Esophagus (tissue), 2 donors: ENCODE data around the gene STARD8. TPM values are rescaled to one million over a fixed set of nuclear protein-coding genes. Genes with fewer than 3 reads are reported as not detected.

Source experiments
- H3K27ac ChIP-seq, 2 donors: one replicate each; pipeline ENCODE4 v1.5.1; 2013; ENCODE audit warnings: low read depth in 2 of 2, mild to moderate bottlenecking in 2 of 2, inconsistent platforms in 1 of 2, low read length in 1 of 2, moderate library complexity in 1 of 2
- H3K27me3 ChIP-seq, 2 donors: one replicate each; pipeline ENCODE4 v1.6.1; 2013; ENCODE audit warnings: low read length in 2 of 2, control low read depth in 1 of 2, mild to moderate bottlenecking in 1 of 2; ENCODE audit not compliant: insufficient read depth in 2 of 2, control insufficient read depth in 1 of 2
- H3K36me3 ChIP-seq, 2 donors: one replicate each; pipeline ENCODE4 v1.6.1; 2013; ENCODE audit warnings: low read length in 1 of 2; ENCODE audit not compliant: control insufficient read depth in 2 of 2, insufficient read depth in 2 of 2
- H3K4me1 ChIP-seq, 2 donors: one replicate each; pipeline ENCODE4 v1.6.1; 2013; ENCODE audit warnings: low read length in 1 of 2; ENCODE audit not compliant: control insufficient read depth in 2 of 2, insufficient read depth in 2 of 2
- H3K4me3 ChIP-seq, 2 donors: one replicate each; pipeline ENCODE4 v1.5.1; 2013; ENCODE audit warnings: low read length in 2 of 2, mild to moderate bottlenecking in 2 of 2, low read depth in 1 of 2, moderate library complexity in 1 of 2
- H3K9me3 ChIP-seq, 2 donors: one replicate each; pipeline ENCODE4 v1.6.1; 2013; ENCODE audit warnings: mild to moderate bottlenecking in 2 of 2, low read depth in 1 of 2, low read length in 1 of 2, moderate library complexity in 1 of 2; ENCODE audit not compliant: control insufficient read depth in 2 of 2, insufficient read depth in 1 of 2
- WGBS, 2 donors: extraction: QIAGEN DNeasy Blood & Tissue Kit; methylation state at CpG; one replicate each; pipeline ENCODE4 v1.1.7; 2013; 5-methylcytosine and 5-hydroxymethylcytosine counted together
- polyA plus RNA-seq, 2 donors: library from polyadenylated mRNA; stranded (reverse); fragments of 200-250 nt; gene quantifications; one replicate each; pipeline ENCODE4 v1.2.3, GENCODE V29; 2013
- donor health status: healthy with polysubstance abuse.
- donor health status: Bipolar disorder and iron deficiency.

The STARD8 gene
- polyA plus RNA-seq, 2 donors, result 0.75 to 0.86 TPM

DNA sequence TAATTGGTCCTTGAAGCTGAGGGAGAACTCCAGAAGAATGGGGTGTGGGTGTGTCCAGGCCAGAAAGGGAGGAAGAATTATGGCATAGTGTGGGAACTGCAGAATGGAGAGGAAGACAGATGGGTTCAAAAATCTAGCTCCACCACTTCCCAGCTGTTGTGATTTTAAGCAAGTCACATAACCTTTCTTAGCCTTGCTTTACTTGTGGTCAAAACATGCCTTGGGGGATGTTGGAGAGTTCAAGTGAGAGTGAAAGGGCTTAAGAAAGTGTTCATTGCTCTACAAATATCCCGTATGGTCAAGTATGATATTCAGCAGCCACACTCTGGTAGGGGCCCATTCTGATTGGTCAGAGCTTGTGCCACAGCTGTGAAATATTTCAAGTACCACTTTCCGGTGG is 15.0 kb upstream of the STARD8 start:
- WGBS, 2 donors, result 65 to 88% methylated on average over 2 of the region's 2 CpGs
- H3K36me3 ChIP-seq, result no peaks in the 10 kb centered on the region
- H3K27me3 ChIP-seq, result no peaks in the 10 kb centered on the region
- H3K27ac ChIP-seq, result no peak overlapping the region
- H3K9me3 ChIP-seq, result no peaks in the 10 kb centered on the region
- H3K4me1 ChIP-seq, result no peaks in the 10 kb centered on the region
- no peak overlapping the region for H3K4me3 ChIP-seq

DNA sequence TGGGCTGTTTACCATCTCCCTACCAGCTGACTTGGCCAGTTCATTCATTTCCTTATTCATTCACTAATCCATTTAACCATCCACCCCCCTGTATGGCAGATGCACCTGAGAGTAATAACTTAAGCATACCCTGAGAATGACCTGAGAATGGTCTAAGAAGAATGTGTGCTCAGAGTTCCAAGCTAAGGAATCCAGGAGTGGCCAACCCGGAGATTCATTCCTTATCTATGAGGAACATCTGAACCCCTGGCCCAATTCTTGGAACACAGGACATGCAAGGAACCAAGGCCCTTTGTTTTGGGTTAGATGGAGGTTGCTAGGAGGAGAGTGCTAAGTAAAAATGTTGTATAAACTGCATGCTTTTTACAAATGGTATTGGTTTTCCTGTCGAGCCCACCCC is 13.5 kb upstream of the STARD8 start:
- H3K36me3 ChIP-seq, result no peaks in the 10 kb centered on the region
- no peaks in the 10 kb centered on the region for H3K27me3 ChIP-seq
- H3K4me1 ChIP-seq, result no peaks in the 10 kb centered on the region
- 65% methylated on average over 2 of the region's 2 CpGs for WGBS, 2 donors
- no peak overlapping the region for H3K4me3 ChIP-seq
- no peaks in the 10 kb centered on the region for H3K9me3 ChIP-seq
- no peak overlapping the region for H3K27ac ChIP-seq

DNA sequence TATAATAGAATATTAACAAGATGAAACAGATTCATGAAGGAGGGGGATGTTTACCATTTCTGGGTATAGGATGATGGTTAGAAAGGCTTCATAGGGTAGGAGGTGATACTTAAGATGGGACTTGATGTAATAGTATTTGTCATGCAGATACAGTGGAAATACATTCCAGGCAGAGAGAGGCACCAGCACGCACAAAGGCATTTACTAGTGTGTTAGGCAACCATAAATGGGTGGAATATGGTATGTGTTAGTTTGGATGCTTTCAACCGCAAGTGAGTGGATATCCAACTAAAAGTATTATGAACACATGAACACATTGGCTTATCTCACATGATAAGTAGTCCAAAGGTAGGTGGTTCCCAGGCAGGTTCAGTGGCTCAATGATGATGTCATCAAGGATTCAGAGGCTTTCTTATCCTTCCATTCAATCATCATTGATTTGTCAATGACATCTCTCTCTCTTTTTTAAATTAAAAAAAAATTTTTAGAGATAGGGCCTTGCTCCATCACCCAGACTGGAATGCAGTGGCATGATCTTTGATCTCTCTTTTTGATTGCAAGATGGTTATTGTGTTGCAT is 12.7 kb upstream of the STARD8 start:
- H3K27me3 ChIP-seq, result no peaks in the 10 kb centered on the region
- no peaks in the 10 kb centered on the region for H3K9me3 ChIP-seq
- no peak overlapping the region for H3K27ac ChIP-seq
- no peaks in the 10 kb centered on the region for H3K4me1 ChIP-seq
- H3K36me3 ChIP-seq, result no peaks in the 10 kb centered on the region
- no peak overlapping the region for H3K4me3 ChIP-seq
- 78 to 92% methylated on average over 2 of the region's 2 CpGs for WGBS, 2 donors

DNA sequence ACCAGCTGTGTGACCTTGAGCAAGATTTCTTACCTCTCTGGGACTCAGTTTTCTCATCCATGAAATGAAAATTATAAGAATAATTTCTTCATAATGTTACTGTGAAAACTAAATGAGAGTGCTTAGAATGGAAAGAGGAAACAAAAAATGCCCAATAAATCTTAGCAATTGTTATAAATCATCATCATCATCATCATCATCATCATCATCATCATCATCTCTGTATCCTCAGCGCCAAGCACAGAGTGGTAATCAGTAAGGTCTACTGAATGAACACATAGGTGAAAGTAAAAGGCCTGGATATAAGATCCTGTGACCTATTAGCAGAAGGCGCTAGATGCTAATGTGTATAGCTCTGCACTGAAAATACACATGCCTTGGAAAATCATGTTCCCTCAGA is 6.8 kb upstream of the STARD8 start:
- Histone ChIP-seq H3K4me1 (no peaks in the 10 kb centered on the region), H3K27me3 (no peaks in the 10 kb centered on the region), H3K27ac (no peak overlapping the region), H3K36me3 (no peaks in the 10 kb centered on the region), H3K9me3 (no peaks in the 10 kb centered on the region), H3K4me3 (no peak overlapping the region)
- WGBS, 2 donors, result 75 to 97% methylated on average over 2 of the region's 2 CpGs

DNA sequence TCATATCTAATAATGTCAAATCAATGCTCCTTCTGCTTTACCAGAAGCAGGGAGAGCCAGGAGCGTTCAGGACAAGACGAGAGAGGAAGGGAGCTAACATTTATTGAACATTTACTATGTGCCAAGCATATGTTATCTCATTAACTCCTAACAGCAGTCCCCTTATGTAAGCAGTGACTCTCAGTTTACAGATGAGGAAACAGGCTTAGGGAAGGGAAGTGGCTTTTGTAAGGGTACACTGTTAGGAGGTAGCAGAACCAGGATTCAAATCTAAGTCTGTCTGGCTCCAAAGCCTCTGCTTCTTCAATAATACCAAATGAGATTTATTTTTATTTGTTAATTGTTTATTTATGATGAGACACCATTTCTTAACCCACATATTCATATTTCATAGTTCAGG is 2.6 kb upstream of the STARD8 start:
- WGBS, 2 donors, result 72 to 85% methylated on average over 2 of the region's 2 CpGs
- Histone ChIP-seq H3K27ac (no peak overlapping the region), H3K4me1 (no peaks in the 10 kb centered on the region), H3K27me3 (peaks cover 0 to 2% of the 10 kb centered on the region in 2 donors), H3K9me3 (no peaks in the 10 kb centered on the region), H3K4me3 (no peak overlapping the region), H3K36me3 (no peaks in the 10 kb centered on the region)

DNA sequence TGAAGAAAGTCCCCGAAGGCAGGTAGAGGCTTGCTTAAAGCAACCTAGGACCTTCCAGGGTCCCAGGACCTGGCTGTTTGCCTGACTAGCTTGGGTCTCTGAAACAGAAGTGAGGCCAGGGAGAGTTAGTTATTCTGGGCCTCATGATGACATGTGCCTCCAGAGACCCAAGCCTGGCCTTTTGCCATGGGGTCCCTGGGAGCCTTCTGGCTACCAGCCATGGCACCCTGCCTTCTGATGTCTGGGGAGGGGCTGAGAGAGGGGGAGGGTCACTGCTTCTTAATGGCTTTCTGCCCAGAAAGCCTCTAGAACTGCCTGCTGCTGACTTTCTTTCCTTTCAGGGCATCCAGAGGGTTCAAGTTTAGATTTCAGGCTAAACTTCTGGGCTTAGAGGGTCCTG is 1.0 kb upstream of the STARD8 start:
- Histone ChIP-seq H3K27me3 (peaks cover 0 to 2% of the 10 kb centered on the region in 2 donors), H3K4me1 (no peaks in the 10 kb centered on the region), H3K9me3 (no peaks in the 10 kb centered on the region), H3K27ac (no peak overlapping the region), H3K4me3 (no peak overlapping the region), H3K36me3 (no peaks in the 10 kb centered on the region)
- WGBS, 2 donors, result 75 to 86% methylated on average over 1 of the region's 1 CpG

DNA sequence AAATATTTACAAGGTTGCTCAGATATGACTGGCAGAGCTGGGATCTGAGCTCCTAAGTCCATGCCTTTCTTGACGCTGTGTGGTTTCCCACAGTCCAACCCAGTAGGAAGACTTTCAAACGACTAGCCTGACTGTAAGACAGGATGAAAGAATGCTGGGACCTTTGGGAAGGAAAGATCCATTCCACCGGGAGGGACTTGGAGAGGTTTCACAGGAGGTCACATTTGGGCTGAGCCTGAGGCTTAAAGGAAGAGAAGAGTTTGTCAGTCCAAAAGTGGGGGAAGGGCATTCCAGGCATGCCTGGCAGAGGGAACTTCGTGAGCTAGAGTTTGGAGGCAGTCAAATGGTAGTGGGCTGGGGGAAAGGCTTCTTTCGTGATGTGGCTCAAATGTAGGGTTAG is 1.5 kb downstream of the STARD8 start:
- Histone ChIP-seq H3K4me3 (no peak overlapping the region), H3K4me1 (no peaks in the 10 kb centered on the region), H3K27ac (no peak overlapping the region), H3K27me3 (peaks cover 0 to 7% of the 10 kb centered on the region in 2 donors), H3K36me3 (no peaks in the 10 kb centered on the region), H3K9me3 (no peaks in the 10 kb centered on the region)
- WGBS, 2 donors, result 30 to 40% methylated on average over 5 of the region's 5 CpGs

DNA sequence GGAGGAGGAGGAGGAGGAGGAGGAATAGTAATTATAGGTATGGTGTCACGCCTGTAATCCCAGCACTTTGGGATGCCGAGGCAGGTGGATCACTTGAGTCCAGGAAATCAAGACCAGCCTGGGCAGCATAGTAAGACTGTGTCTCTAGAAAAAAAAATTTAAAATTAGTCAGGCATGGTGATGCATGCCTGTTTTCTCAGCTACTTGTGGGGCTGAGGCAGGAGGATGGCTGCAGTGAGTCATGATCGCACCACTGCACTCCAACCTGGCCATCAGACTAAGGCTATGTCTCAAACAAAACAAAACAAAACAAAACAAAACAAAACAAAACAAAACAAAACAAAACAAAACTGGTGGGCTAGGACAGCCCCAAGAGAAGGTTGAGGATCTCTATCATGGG is 3.0 kb downstream of the STARD8 start:
- Histone ChIP-seq H3K9me3 (no peaks in the 10 kb centered on the region), H3K27me3 (peaks cover 0 to 7% of the 10 kb centered on the region in 2 donors)

DNA sequence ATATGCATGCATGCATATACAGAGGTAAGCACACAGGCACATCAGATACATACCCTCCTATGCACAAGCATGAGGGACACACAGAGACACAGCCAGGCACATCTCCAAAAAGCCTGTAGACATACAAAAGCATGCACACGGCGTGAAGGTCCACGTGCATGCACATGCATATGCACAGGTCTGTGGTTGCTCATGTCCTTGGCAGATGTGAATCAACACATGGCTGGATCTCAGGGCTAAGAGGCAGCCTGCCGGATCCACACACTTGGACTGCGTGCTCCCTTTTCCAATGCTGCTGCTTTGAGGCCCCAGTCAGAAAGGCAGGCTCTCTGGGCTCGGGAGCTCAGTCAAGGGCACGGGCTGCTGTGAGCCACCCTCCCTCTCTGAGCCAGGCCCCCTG is 3.6 kb downstream of the STARD8 start:
- no peaks in the 10 kb centered on the region for H3K36me3 ChIP-seq
- H3K4me3 ChIP-seq, result no peak overlapping the region
- H3K9me3 ChIP-seq, result no peaks in the 10 kb centered on the region
- H3K4me1 ChIP-seq, result no peaks in the 10 kb centered on the region
- peaks cover 0 to 7% of the 10 kb centered on the region in 2 donors for H3K27me3 ChIP-seq
- 47 to 53% methylated on average over 7 of the region's 7 CpGs for WGBS, 2 donors
- no peak overlapping the region for H3K27ac ChIP-seq

More for the DNA sequence above, 3.0 kb downstream of the STARD8 start:
- Histone ChIP-seq H3K4me3 (no peak overlapping the region), H3K27ac (no peak overlapping the region), H3K4me1 (no peaks in the 10 kb centered on the region), H3K36me3 (no peaks in the 10 kb centered on the region)
- WGBS, 2 donors, result 77 to 94% methylated on average over 3 of the region's 3 CpGs

DNA sequence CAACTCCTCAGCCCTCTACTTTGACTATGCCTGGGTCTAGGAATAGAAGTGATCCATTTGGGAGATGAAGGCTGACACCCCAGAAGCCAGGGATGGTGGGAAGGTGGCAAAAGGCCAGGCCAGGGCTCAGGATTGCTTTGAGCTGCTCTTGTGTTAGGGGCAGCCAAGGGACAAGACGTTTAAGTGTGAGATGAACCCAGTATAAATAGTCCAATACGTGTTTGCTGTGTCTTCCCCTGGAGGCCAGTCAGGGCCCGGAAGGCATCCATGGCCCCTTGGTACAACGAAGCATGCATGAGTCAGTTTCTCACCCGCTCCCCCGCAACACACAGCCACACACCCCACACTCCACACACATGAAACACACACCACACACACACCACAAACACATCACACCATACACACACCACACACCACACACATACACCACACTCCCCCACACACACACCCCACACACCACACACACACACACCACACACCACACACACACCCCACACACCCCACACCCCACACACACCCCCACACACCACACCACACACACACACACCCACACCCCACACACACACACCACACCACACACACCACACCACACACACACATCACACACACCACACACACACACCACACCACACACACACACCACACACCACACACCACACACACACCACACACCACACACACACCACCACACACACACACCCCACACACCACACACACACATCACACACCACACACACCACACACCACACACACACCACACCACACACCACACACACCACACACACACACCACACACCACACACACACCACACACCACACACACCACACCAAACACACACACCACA is 5.1 kb downstream of the STARD8 start:
- H3K9me3 ChIP-seq, result no peaks in the 10 kb centered on the region
- peaks cover 0 to 9% of the 10 kb centered on the region in 2 donors for H3K27me3 ChIP-seq
- H3K27ac ChIP-seq, result no peak overlapping the region
- no peak overlapping the region for H3K4me3 ChIP-seq
- no peaks in the 10 kb centered on the region for H3K4me1 ChIP-seq
- no peaks in the 10 kb centered on the region for H3K36me3 ChIP-seq
- 48 to 67% methylated on average over 6 of the region's 6 CpGs for WGBS, 2 donors
